8988T (cell line): Measurements from ENCODE around the gene CSTA.
"Not testable (repeated sequence)": the region's sequence is repeated elsewhere in the genome, so short reads cannot be mapped to it uniquely, and the experiment has no call there.

Source experiments
- DNase-seq: peaks from one replicate; pipeline ENCODE4 v3.0.0; 2011

CSTA gene

GRCh38 chr3:122322095-122323075, 2.7 kb upstream of the CSTA start:
- DNase-seq = no peak

GRCh38 chr3:122325769-122326168, 721 bp downstream of the CSTA start:
- DNase-seq = no peak

GRCh38 chr3:122331886-122332285, 6.8 kb downstream of the CSTA start:
- no peak for DNase-seq

- DNase-seq = no peak
Measured at GRCh38 chr3:122332551-122332950, 7.5 kb downstream of the CSTA start.

- no peak for DNase-seq
Measured at GRCh38 chr3:122342803-122343202, 17.8 kb downstream of the CSTA start.

GRCh38 chr3:122343654-122344053, 18.6 kb downstream of the CSTA start:
- no peak for DNase-seq

- DNase-seq = no peak
Measured at GRCh38 chr3:122349171-122349570, 24.1 kb downstream of the CSTA start.

GRCh38 chr3:122350814-122351418, 25.9 kb downstream of the CSTA start:
- DNase-seq = no peak

- no peak for DNase-seq
Measured at GRCh38 chr3:122351612-122352011, 26.6 kb downstream of the CSTA start.

GRCh38 chr3:122353215-122353614, 28.2 kb downstream of the CSTA start:
- no peak for DNase-seq

- DNase-seq = no peak
Measured at GRCh38 chr3:122353893-122354401, 28.9 kb downstream of the CSTA start.

- DNase-seq = no peak
Measured at GRCh38 chr3:122355612-122356011, 30.6 kb downstream of the CSTA start.

GRCh38 chr3:122356402-122356801, 31.4 kb downstream of the CSTA start:
- DNase-seq = no peak

GRCh38 chr3:122357828-122358702, 33.0 kb downstream of the CSTA start:
- no peak for DNase-seq

GRCh38 chr3:122358703-122359032, 33.6 kb downstream of the CSTA start:
- no peak for DNase-seq

- no peak for DNase-seq
Measured at GRCh38 chr3:122362026-122362425, 37.0 kb downstream of the CSTA start.

- DNase-seq = no peak
Measured at GRCh38 chr3:122364490-122364889, 39.4 kb downstream of the CSTA start.

- DNase-seq = no peak
Measured at GRCh38 chr3:122365073-122365472, 40.0 kb downstream of the CSTA start.

GRCh38 chr3:122365582-122366378, 40.7 kb downstream of the CSTA start:
- not testable (repeated sequence) for DNase-seq

GRCh38 chr3:122366379-122366749, 41.3 kb downstream of the CSTA start:
- DNase-seq = no peak

- DNase-seq = no peak
Measured at GRCh38 chr3:122374034-122374433, 49.0 kb downstream of the CSTA start.

GRCh38 chr3:122377975-122378374, 52.9 kb downstream of the CSTA start:
- no peak for DNase-seq
